HEK293 (cell line): ENCODE results near the gene AP3S2.

Experiments used
- CTCF ChIA-PET: fragments of 350-600 bp; formaldehyde crosslinking; extraction: SDS; loops from one replicate; lab custom pipeline; 2021; ENCODE audit warnings: antibody characterized with exemption; lab: Yijun Ruan, JAX
- POLR2A ChIA-PET: fragments of 300-600 bp; formaldehyde crosslinking; extraction: SDS; loops from one replicate; lab custom pipeline; 2020; ENCODE audit warnings: antibody characterized with exemption, inconsistent platforms; lab: Yijun Ruan, JAX
- H3K27ac ChIP-seq: fragments of 200-500 bp; sonication (Bioruptor generic); 2 replicates; pipeline ENCODE4 v1.5.1; 2014; ENCODE audit warnings: low read depth, low read length, control low read depth, inconsistent platforms; ENCODE audit errors: extremely low read depth
- H3K36me3 ChIP-seq, 2 experiments: fragments of 200-500 bp in 1 of 2; sonication (Bioruptor generic) in 1 of 2; 1 replicate in 1 of 2; 2 replicates in 1 of 2; pipeline ENCODE4 v1.5.1; 2014 to 2017; ENCODE audit warnings: inconsistent platforms in 2 of 2, low read length in 2 of 2; ENCODE audit not compliant: control insufficient read depth in 2 of 2, insufficient read depth in 1 of 2
- H3K4me1 ChIP-seq: fragments of 200-500 bp; sonication (Bioruptor generic); 2 replicates; pipeline ENCODE4 v1.5.1; 2014; ENCODE audit warnings: mild to moderate bottlenecking, low read length, inconsistent platforms; ENCODE audit not compliant: control insufficient read depth, insufficient read depth
- H3K4me3 ChIP-seq: 2 replicates; pipeline ENCODE4 v1.5.1; 2011; ENCODE audit warnings: low read depth, mild to moderate bottlenecking, control low read depth, low read length, moderate library complexity
- H3K9me3 ChIP-seq: fragments of 200-500 bp; sonication (Bioruptor generic); 2 replicates; pipeline ENCODE4 v1.5.1; 2014; ENCODE audit warnings: low read depth, low read length, inconsistent platforms; ENCODE audit not compliant: control insufficient read depth, insufficient read depth
- GLI2 ChIP-seq: fragments of 450-650 bp; formaldehyde crosslinking; IDR thresholded peaks from 2 replicates; pipeline ENCODE4; 2017; ENCODE audit warnings: missing biosample characterization, missing genetic modification characterization, low read depth, borderline replicate concordance
- GLI4 ChIP-seq: fragments of 450-650 bp; formaldehyde crosslinking; IDR thresholded peaks from 2 replicates; pipeline ENCODE4 v1.5.1; 2016; ENCODE audit warnings: missing biosample characterization, missing genetic modification characterization
- HOXA7 ChIP-seq: sonication (generic); formaldehyde crosslinking; IDR thresholded peaks from 2 replicates; pipeline ENCODE4 v1.8.1; 2022; ENCODE audit warnings: missing genetic modification reagents, borderline replicate concordance
- KLF10 ChIP-seq: fragments of 450-650 bp; IDR thresholded peaks from 2 replicates; pipeline ENCODE4 v1.5.1; 2018; ENCODE audit warnings: missing biosample characterization, mild to moderate bottlenecking, missing genetic modification characterization
- SCRT1 ChIP-seq: fragments of 450-650 bp; formaldehyde crosslinking; IDR thresholded peaks from 2 replicates; pipeline ENCODE4 v1.5.1; 2016; ENCODE audit warnings: missing biosample characterization, missing genetic modification characterization, borderline replicate concordance
- ZBTB1 ChIP-seq: fragments of 450-650 bp; formaldehyde crosslinking; IDR thresholded peaks from 2 replicates; pipeline ENCODE4 v1.5.1; 2016; ENCODE audit warnings: missing biosample characterization, missing genetic modification characterization
- ZFHX2 ChIP-seq: fragments of 450-650 bp; formaldehyde crosslinking; conservative IDR thresholded peaks from 2 replicates; pipeline ENCODE4 v1.5.1; 2016; ENCODE audit warnings: missing biosample characterization, missing genetic modification characterization
- ZNF133 ChIP-seq: fragments of 450-650 bp; formaldehyde crosslinking; IDR thresholded peaks from 2 replicates; pipeline ENCODE4 v1.5.1; 2016; ENCODE audit warnings: missing biosample characterization, missing genetic modification characterization
- ZNF16 ChIP-seq: fragments of 450-650 bp; formaldehyde crosslinking; IDR thresholded peaks from 2 replicates; pipeline ENCODE4 v1.5.1; 2016; ENCODE audit warnings: low read depth, missing biosample characterization, missing genetic modification characterization
- ZNF169 ChIP-seq: fragments of 450-650 bp; formaldehyde crosslinking; IDR thresholded peaks from 2 replicates; pipeline ENCODE4 v1.5.1; 2016; ENCODE audit warnings: missing biosample characterization, missing genetic modification characterization
- ZNF174 ChIP-seq: fragments of 450-650 bp; formaldehyde crosslinking; IDR thresholded peaks from 2 replicates; pipeline ENCODE4 v1.5.0; 2017; ENCODE audit warnings: missing biosample characterization, mild to moderate bottlenecking, missing genetic modification characterization
- ZNF555 ChIP-seq: fragments of 450-650 bp; formaldehyde crosslinking; conservative IDR thresholded peaks from 2 replicates; pipeline ENCODE4 v1.5.1; 2017; ENCODE audit warnings: missing biosample characterization, mild to moderate bottlenecking, missing genetic modification characterization, inconsistent platforms
- ZNF610 ChIP-seq: fragments of 450-650 bp; formaldehyde crosslinking; IDR thresholded peaks from 2 replicates; pipeline ENCODE4 v1.5.1; 2016; ENCODE audit warnings: missing biosample characterization, missing genetic modification characterization, borderline replicate concordance
- ZNF639 ChIP-seq: fragments of 450-650 bp; formaldehyde crosslinking; IDR thresholded peaks from 2 replicates; pipeline ENCODE4 v1.5.1; 2016; ENCODE audit warnings: missing biosample characterization, missing genetic modification characterization
- ZNF768 ChIP-seq: fragments of 450-650 bp; formaldehyde crosslinking; IDR thresholded peaks from 2 replicates; pipeline ENCODE4 v1.5.1; 2018; ENCODE audit warnings: missing biosample characterization, mild to moderate bottlenecking, missing genetic modification characterization
- ZNF830 ChIP-seq: fragments of 450-650 bp; IDR thresholded peaks from 2 replicates; pipeline ENCODE4 v1.5.0; 2018; ENCODE audit warnings: missing biosample characterization, missing genetic modification characterization, low read depth, mild to moderate bottlenecking, moderate library complexity
- ZSCAN4 ChIP-seq: fragments of 450-650 bp; formaldehyde crosslinking; IDR thresholded peaks from 2 replicates; pipeline ENCODE4 v1.5.1; 2017; ENCODE audit warnings: missing biosample characterization, missing genetic modification characterization
- TF ChIP-seq, protein P1 (sequence below): fragments of 450-650 bp; formaldehyde crosslinking; IDR thresholded peaks from 2 replicates; pipeline ENCODE4 v1.5.1; 2016; ENCODE audit warnings: missing biosample characterization, missing genetic modification characterization
- TF ChIP-seq, protein P2 (sequence below): sonication (generic); formaldehyde crosslinking; IDR thresholded peaks from 2 replicates; pipeline ENCODE4 v1.8.1; 2022; ENCODE audit warnings: mild to moderate bottlenecking, moderate library complexity, missing genetic modification reagents
- TF ChIP-seq, protein P3 (sequence below): fragments of 450-650 bp; formaldehyde crosslinking; IDR thresholded peaks from 2 replicates; pipeline ENCODE4 v1.5.1; 2016; ENCODE audit warnings: missing biosample characterization, missing genetic modification characterization, borderline replicate concordance

Gene AP3S2

GRCh38 chr15:89841306-89841705, 52.5 kb downstream of the AP3S2 start:
- POLR2A ChIA-PET: no interaction called here
- TF ChIP-seq GLI4 (tag by site-specific recombination) (no peak), ZNF16 (no peak), ZSCAN4 (no peak), ZNF133 (no peak), ZNF830 (tag by site-specific recombination) (no peak), KLF10 (tag by site-specific recombination) (no peak), ZNF174 (no peak), ZFHX2 (tag by site-specific recombination) (no peak), ZNF610 (no peak), ZBTB1 (no peak), ZNF169 (tag by site-specific recombination) (no peak), ZNF768 (tag by site-specific recombination) (no peak), SCRT1 (tag by site-specific recombination) (no peak), ZNF555 (tag by site-specific recombination) (no peak), HOXA7 (CRISPR knock-in tag) (no peak), GLI2 (no peak), ZNF639 (tag by site-specific recombination) (no peak)
- TF ChIP-seq, protein P1, sequence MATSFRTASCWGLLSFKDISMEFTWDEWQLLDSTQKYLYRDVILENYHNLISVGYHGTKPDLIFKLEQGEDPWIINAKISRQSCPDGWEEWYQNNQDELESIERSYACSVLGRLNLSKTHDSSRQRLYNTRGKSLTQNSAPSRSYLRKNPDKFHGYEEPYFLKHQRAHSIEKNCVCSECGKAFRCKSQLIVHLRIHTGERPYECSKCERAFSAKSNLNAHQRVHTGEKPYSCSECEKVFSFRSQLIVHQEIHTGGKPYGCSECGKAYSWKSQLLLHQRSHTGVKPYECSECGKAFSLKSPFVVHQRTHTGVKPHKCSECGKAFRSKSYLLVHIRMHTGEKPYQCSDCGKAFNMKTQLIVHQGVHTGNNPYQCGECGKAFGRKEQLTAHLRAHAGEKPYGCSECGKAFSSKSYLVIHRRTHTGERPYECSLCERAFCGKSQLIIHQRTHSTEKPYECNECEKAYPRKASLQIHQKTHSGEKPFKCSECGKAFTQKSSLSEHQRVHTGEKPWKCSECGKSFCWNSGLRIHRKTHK (tag by site-specific recombination): no peak
- TF ChIP-seq, protein P2, sequence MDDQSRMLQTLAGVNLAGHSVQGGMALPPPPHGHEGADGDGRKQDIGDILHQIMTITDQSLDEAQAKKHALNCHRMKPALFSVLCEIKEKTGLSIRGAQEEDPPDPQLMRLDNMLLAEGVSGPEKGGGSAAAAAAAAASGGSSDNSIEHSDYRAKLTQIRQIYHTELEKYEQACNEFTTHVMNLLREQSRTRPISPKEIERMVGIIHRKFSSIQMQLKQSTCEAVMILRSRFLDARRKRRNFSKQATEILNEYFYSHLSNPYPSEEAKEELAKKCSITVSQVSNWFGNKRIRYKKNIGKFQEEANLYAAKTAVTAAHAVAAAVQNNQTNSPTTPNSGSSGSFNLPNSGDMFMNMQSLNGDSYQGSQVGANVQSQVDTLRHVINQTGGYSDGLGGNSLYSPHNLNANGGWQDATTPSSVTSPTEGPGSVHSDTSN: no peak
- TF ChIP-seq, protein P3, sequence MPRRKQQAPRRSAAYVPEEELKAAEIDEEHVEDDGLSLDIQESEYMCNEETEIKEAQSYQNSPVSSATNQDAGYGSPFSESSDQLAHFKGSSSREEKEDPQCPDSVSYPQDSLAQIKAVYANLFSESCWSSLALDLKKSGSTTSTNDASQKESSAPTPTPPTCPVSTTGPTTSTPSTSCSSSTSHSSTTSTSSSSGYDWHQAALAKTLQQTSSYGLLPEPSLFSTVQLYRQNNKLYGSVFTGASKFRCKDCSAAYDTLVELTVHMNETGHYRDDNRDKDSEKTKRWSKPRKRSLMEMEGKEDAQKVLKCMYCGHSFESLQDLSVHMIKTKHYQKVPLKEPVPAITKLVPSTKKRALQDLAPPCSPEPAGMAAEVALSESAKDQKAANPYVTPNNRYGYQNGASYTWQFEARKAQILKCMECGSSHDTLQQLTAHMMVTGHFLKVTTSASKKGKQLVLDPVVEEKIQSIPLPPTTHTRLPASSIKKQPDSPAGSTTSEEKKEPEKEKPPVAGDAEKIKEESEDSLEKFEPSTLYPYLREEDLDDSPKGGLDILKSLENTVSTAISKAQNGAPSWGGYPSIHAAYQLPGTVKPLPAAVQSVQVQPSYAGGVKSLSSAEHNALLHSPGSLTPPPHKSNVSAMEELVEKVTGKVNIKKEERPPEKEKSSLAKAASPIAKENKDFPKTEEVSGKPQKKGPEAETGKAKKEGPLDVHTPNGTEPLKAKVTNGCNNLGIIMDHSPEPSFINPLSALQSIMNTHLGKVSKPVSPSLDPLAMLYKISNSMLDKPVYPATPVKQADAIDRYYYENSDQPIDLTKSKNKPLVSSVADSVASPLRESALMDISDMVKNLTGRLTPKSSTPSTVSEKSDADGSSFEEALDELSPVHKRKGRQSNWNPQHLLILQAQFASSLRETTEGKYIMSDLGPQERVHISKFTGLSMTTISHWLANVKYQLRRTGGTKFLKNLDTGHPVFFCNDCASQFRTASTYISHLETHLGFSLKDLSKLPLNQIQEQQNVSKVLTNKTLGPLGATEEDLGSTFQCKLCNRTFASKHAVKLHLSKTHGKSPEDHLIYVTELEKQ (tag by site-specific recombination): no peak
- TF ChIP-seq, all 188 proteins: peak for 0

More at GRCh38 chr15:89841306-89841705, 52.5 kb downstream of the AP3S2 start:
- H3K4me3 ChIP-seq: no peak overlapping the region
- H3K4me1 ChIP-seq: no peaks in the 10 kb centered on the region
- H3K9me3 ChIP-seq: no peaks in the 10 kb centered on the region
- no peak overlapping the region for H3K27ac ChIP-seq
- H3K36me3 ChIP-seq: peaks cover 7 to 46% of the 10 kb centered on the region in 2 experiments
- CTCF ChIA-PET: interaction anchor here (0.7 to 1.8 kb wide), 6 partner anchors 9 to 88 kb away, joined by 3 to 8 read pairs (median 3); no protein-coding TSS in a partner anchor
